Psoas muscle (tissue), 8 donors: ENCODE data around the gene BUD31. TPM values are rescaled to one million over a fixed set of nuclear protein-coding genes. Genes with fewer than 3 reads are reported as not detected.

Experiments used
- ATAC-seq, 4 donors: fragments of 200-7000 bp; cut with Tn5 transposase; one replicate each; pipeline ENCODE4 v1.9.1; 2020; ENCODE audit warnings: moderate library complexity in 3 of 4, mild to moderate bottlenecking in 2 of 4
- DNase-seq, 2 donors: peaks; one replicate each; pipeline ENCODE4 v3.0.0-alpha.2; 2020
- H3K27ac ChIP-seq: fragments of 200-600 bp; one replicate; pipeline ENCODE4 v1.8.0; 2022
- H3K27me3 ChIP-seq, 3 donors: fragments of 200-600 bp in 1 of 3; one replicate each; pipeline versions ENCODE4 v1.6.1 to v1.8.0; 2013 to 2022; ENCODE audit warnings: low read length in 2 of 3, mild to moderate bottlenecking in 2 of 3, moderate library complexity in 1 of 3; ENCODE audit not compliant: insufficient read depth in 3 of 3
- H3K36me3 ChIP-seq, 2 donors: fragments of 200-600 bp in 1 of 2; one replicate each; pipeline versions ENCODE4 v1.6.1 to v1.8.0; 2013 to 2022; ENCODE audit warnings: low read depth in 1 of 2, mild to moderate bottlenecking in 1 of 2, moderate library complexity in 1 of 2; ENCODE audit not compliant: insufficient read depth in 1 of 2
- H3K4me1 ChIP-seq: fragments of 200-600 bp; one replicate; pipeline ENCODE4 v1.8.0; 2022
- H3K4me3 ChIP-seq: fragments of 200-600 bp; one replicate; pipeline ENCODE4 v1.8.0; 2022; ENCODE audit warnings: mild to moderate bottlenecking
- H3K9me3 ChIP-seq: fragments of 200-600 bp; one replicate; pipeline ENCODE4 v1.8.0; 2022
- CTCF ChIP-seq: fragments of 200-600 bp; IDR thresholded peaks from one replicate; pipeline ENCODE4 v1.8.0; 2022; ENCODE audit warnings: antibody characterized with exemption
- WGBS, 3 donors: extraction: QIAGEN DNeasy Blood & Tissue Kit; methylation state at CpG; one replicate each; pipeline versions ENCODE4 v1.1.6 to v1.1.7; 2013; 5-methylcytosine and 5-hydroxymethylcytosine counted together
- intact Hi-C, 2 donors: fragments of 100-400 bp; cut with DNase I; formaldehyde crosslinking; loops; one replicate each; pipeline versions ENCODE4 v1.11.0 to v1.14.2; 2022
- polyA plus RNA-seq, 3 donors: library from polyadenylated mRNA; stranded (reverse); fragments of 200-250 nt; gene quantifications; one replicate each; pipeline ENCODE4 v1.2.3, GENCODE V29; 2013
- total RNA-seq, 4 donors: library from RNA; stranded (reverse); fragmentation: NEBNext Ultra II Directional in 2 of 4; extraction: Animal tissue kit (Norgen Biotek cat#: 25700) in 2 of 4; gene quantifications; one replicate each; pipeline versions ENCODE4 v1.2.1 to v1.2.4, GENCODE V29; 2021 to 2023
- donor health status: healthy with polysubstance abuse.
- donor health status: DM: no; HTN: no; CAD: no; lungs with moderate emphysema.
- donor health status: Bipolar disorder and iron deficiency.
- donor health status: healthy.
- donor health status: DM: yes; HTN: yes; CAD: no.
- donor health status: DM: no; HTN: no; CAD: no.
- donor health status: DM: no; HTN: no; CAD: no.
- donor health status: DM: yes; HTN: yes; CAD: no.

Gene BUD31
- total and polyA plus RNA-seq, 7 donors: 30.2 to 115 (median 46.8) TPM

GRCh38 chr7:99407872-99408378, 844 bp upstream of the BUD31 start:
- ATAC-seq: peak; percentile 65 to 78 (median 70)
- TF ChIP-seq CTCF: no peak
- peak overlapping the region; percentile 88 for H3K27ac ChIP-seq
- peak overlapping the region; percentile 95 for H3K4me3 ChIP-seq
- intact Hi-C loops: no loop called here
- peaks cover 29% of the 10 kb centered on the region for H3K4me1 ChIP-seq
- 0 to 1% (median 0%) methylated on average over 28 of the region's 28 CpGs for WGBS, 3 donors
- no peaks in the 10 kb centered on the region for H3K9me3 ChIP-seq
- peak; percentile 78 to 87 for DNase-seq
- no peaks in the 10 kb centered on the region for H3K27me3 ChIP-seq
- H3K36me3 ChIP-seq: peaks cover 5 to 55% of the 10 kb centered on the region in 2 donors

GRCh38 chr7:99409192-99409572, 413 bp downstream of the BUD31 start:
- Histone ChIP-seq H3K27ac (peak overlapping the region; percentile 88), H3K4me1 (peaks cover 29% of the 10 kb centered on the region), H3K27me3 (no peaks in the 10 kb centered on the region), H3K36me3 (peaks cover 9 to 55% of the 10 kb centered on the region in 2 donors), H3K9me3 (no peaks in the 10 kb centered on the region), H3K4me3 (peak overlapping the region; percentile 95)
- no peak for DNase-seq
- intact Hi-C loops: no loop called here
- no peak for TF ChIP-seq CTCF
- WGBS, 3 donors: 0% methylated on average over 18 of the region's 18 CpGs
- peak in 1 of 4 donors; percentile 1 for ATAC-seq

- peaks cover 9 to 55% of the 10 kb centered on the region in 2 donors for H3K36me3 ChIP-seq
- DNase-seq: no peak
- H3K4me1 ChIP-seq: peaks cover 27% of the 10 kb centered on the region
- peak overlapping the region; percentile 95 for H3K4me3 ChIP-seq
- H3K27ac ChIP-seq: peak overlapping the region; percentile 88
- intact Hi-C loops: no loop called here
- WGBS, 3 donors: 51 to 57% (median 54%) methylated on average over 3 of the region's 3 CpGs
- ATAC-seq: no peak
- TF ChIP-seq CTCF: no peak
- no peaks in the 10 kb centered on the region for H3K27me3 ChIP-seq
- no peaks in the 10 kb centered on the region for H3K9me3 ChIP-seq
These were observed 1.0 kb downstream of the BUD31 start for GRCh38 chr7:99409806-99410205.

GRCh38 chr7:99410635-99411034, 1.9 kb downstream of the BUD31 start:
- intact Hi-C loops: no loop called here
- Histone ChIP-seq H3K27me3 (no peaks in the 10 kb centered on the region), H3K9me3 (no peaks in the 10 kb centered on the region), H3K4me1 (peaks cover 24% of the 10 kb centered on the region), H3K36me3 (peaks cover 9 to 59% of the 10 kb centered on the region in 2 donors), H3K4me3 (no peak overlapping the region), H3K27ac (no peak overlapping the region)
- WGBS, 3 donors: 85 to 94% (median 87%) methylated on average over 2 of the region's 2 CpGs
- no peak for ATAC-seq
- TF ChIP-seq CTCF: no peak
- no peak for DNase-seq
